Ovary (tissue), 3 donors: ENCODE data around the gene TEX44.

ENCODE experiments used
- EP300 ChIP-seq: sonication (generic); formaldehyde crosslinking; IDR thresholded peaks from one replicate; pipeline ENCODE4 v1.6.1; 2017; ENCODE audit warnings: antibody characterized with exemption
- TF ChIP-seq, protein P1 (sequence below), 3 donors: fragments of 450-650 bp in 2 of 3; fragments of 200-600 bp in 1 of 3; IDR thresholded peaks; one replicate each; pipeline versions ENCODE4 v1.5.1 to v1.8.0; 2016 to 2022; ENCODE audit warnings: antibody characterized with exemption in 3 of 3, mild to moderate bottlenecking in 1 of 3
- donor health status: DM: no; HTN: no; CAD: no.

DNA sequence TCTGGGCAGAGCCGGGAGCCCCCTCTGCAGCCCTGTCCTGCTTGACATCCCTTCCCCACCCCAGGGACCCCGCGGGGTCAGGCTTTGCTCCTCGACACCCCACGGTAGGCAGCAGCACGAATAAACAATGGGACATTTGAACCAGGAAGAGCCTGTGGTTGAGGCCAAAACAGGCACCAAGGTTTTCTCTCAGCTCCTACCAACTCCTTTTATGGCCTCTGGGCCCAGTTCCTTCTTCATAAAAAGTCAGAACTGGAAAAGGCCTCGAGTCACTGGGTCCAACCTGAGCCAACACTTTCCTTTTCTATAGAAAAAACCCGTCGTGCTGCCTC is 20.6 kb downstream of the TEX44 start:
- TF ChIP-seq, protein P1, sequence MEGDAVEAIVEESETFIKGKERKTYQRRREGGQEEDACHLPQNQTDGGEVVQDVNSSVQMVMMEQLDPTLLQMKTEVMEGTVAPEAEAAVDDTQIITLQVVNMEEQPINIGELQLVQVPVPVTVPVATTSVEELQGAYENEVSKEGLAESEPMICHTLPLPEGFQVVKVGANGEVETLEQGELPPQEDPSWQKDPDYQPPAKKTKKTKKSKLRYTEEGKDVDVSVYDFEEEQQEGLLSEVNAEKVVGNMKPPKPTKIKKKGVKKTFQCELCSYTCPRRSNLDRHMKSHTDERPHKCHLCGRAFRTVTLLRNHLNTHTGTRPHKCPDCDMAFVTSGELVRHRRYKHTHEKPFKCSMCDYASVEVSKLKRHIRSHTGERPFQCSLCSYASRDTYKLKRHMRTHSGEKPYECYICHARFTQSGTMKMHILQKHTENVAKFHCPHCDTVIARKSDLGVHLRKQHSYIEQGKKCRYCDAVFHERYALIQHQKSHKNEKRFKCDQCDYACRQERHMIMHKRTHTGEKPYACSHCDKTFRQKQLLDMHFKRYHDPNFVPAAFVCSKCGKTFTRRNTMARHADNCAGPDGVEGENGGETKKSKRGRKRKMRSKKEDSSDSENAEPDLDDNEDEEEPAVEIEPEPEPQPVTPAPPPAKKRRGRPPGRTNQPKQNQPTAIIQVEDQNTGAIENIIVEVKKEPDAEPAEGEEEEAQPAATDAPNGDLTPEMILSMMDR (IDR thresholded peaks at IDR 0.05): no peak
- TF ChIP-seq EP300: no peak
